ENCODE measurements around the gene CLEC2L. TPM values are rescaled to one million over a fixed set of nuclear protein-coding genes. Genes with fewer than 3 reads are reported as not detected.

Gene CLEC2L
- total RNA-seq, 1 donor from 2014 or later, result not detected

DNA sequence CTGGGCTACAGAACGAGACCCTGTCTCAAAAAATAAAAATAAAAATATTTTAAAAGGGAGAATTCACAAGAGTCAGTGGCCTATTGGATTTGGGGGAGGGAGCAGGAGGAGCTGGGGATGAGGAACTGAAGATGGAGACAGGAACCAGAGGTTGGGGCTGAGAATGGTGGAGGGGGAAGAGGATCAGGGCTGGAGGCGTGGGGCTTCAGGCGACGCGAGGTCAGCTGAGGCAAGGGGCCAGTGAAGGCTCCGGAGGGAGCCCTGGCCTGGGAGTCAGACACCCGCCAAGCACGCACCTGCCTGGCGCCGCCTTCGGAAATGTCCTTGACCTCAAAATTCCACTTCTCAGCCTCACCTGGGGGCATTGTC, 671 bp upstream of the CLEC2L start:
- H3K9me3 ChIP-seq, result no peaks in the 10 kb centered on the region
- TF ChIP-seq, protein P1, sequence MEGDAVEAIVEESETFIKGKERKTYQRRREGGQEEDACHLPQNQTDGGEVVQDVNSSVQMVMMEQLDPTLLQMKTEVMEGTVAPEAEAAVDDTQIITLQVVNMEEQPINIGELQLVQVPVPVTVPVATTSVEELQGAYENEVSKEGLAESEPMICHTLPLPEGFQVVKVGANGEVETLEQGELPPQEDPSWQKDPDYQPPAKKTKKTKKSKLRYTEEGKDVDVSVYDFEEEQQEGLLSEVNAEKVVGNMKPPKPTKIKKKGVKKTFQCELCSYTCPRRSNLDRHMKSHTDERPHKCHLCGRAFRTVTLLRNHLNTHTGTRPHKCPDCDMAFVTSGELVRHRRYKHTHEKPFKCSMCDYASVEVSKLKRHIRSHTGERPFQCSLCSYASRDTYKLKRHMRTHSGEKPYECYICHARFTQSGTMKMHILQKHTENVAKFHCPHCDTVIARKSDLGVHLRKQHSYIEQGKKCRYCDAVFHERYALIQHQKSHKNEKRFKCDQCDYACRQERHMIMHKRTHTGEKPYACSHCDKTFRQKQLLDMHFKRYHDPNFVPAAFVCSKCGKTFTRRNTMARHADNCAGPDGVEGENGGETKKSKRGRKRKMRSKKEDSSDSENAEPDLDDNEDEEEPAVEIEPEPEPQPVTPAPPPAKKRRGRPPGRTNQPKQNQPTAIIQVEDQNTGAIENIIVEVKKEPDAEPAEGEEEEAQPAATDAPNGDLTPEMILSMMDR (IDR thresholded peaks at IDR 0.05), result no peak
- no peak overlapping the region for H3K4me3 ChIP-seq
- no peak for DNase-seq (ENCODE audit: low spot score in 2 of 2)
- H3K27me3 ChIP-seq, result peaks cover 3% of the 10 kb centered on the region
- H3K4me1 ChIP-seq, result no peaks in the 10 kb centered on the region
- no peaks in the 10 kb centered on the region for H3K36me3 ChIP-seq
- intact Hi-C loops (cut with DNase I), result no loop called here
- H3K27ac ChIP-seq, result no peak overlapping the region

DNA sequence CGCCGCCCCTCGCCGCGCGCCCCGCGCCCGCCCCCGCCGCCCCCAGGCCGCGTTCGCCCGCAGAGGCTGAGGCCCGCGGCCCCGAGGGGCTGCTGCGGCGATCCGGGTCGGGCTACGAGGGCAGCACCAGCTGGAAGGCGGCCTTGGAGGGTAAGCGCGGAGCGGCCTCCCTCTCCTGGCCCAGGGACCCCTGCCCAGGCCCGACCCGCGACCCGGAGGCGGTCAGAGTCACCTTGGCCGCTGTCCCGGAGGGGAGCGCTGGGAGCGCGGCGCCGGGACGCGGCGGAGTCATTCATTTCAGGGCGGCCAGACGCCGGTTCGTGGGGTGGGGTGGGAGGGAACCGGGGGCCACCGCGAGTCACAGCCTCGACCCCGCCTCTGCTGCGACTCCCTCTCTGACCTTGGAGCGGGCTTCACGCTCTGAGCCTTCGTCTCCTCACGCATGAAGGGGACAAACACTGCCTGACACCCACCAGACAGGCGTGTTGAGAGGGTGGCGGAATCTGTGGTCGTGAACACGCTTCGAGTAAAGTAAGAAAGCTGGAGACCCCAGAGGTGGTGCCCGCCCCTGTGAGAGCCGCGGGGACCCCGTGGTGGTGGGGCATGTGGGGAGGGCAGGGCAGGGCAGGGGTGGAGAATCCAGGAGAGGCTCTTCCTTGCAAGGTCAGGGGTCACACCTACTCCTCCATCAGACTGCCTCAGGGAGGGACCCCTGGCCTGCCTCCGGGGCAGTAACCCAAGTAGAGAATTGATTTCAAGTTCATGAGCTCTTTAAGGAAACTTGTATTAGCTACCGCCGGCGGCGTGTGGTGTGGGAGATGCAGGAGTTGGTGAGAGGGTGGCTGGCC, 707 bp downstream of the CLEC2L start:
- no peak for DNase-seq (ENCODE audit: low spot score in 2 of 2)
- peaks cover 3% of the 10 kb centered on the region for H3K27me3 ChIP-seq
- no peaks in the 10 kb centered on the region for H3K4me1 ChIP-seq
- H3K9me3 ChIP-seq, result no peaks in the 10 kb centered on the region
- no peak overlapping the region for H3K27ac ChIP-seq
- H3K36me3 ChIP-seq, result no peaks in the 10 kb centered on the region
- TF ChIP-seq, protein P1 (IDR thresholded peaks at IDR 0.05), result no peak
- peak overlapping the region in 1 of 2 donors; percentile 30 for H3K4me3 ChIP-seq
- intact Hi-C loops (cut with DNase I), result no loop called here

DNA sequence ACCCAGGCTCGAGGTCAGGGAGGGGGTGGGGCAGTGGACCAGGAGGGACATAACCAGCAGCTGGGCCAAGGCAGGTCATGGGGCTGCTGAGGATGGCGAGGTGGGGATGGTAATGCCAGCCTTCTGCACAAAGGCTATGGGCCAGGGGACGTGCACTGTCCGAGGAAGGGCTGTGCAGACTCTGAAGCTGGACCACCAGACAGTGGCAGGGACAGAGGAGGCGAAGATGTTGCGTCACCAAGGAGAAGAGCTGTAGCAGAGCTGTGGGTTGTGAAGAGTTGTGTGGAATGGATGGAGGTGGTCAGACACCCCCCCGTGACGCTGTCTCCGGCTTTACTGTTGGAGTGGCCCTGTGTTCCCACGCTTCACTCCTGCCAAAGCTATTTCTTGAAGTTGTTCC, 1.8 kb downstream of the CLEC2L start:
- Histone ChIP-seq H3K27ac (no peak overlapping the region), H3K27me3 (peaks cover 3% of the 10 kb centered on the region), H3K9me3 (no peaks in the 10 kb centered on the region), H3K36me3 (no peaks in the 10 kb centered on the region), H3K4me1 (no peaks in the 10 kb centered on the region), H3K4me3 (no peak overlapping the region)
- TF ChIP-seq, protein P1 (IDR thresholded peaks at IDR 0.05), result no peak
- intact Hi-C loops (cut with DNase I), result no loop called here
- DNase-seq (ENCODE audit: low spot score in 2 of 2), result no peak

DNA sequence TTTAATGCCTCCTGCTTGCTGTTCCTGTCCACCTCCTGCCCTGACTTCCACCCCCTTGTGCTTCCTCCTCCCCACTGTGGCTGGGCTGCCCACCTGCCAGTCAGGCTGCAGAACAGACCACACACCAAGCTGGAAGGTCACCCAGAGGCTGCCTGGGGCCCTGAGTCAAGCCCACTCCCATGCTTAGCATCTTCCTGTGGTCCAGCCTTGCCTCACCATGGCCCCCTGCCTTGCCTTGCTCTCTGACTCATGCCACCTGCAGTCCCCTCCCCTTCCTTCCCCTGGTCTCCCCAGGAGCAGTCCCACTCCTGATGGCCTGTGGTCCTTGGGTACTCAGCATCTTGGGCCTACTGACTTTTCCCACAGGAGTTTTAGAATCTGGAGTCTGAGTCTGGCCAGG, 2.3 kb downstream of the CLEC2L start:
- Histone ChIP-seq H3K36me3 (no peaks in the 10 kb centered on the region), H3K27me3 (peaks cover 3% of the 10 kb centered on the region), H3K9me3 (no peaks in the 10 kb centered on the region), H3K4me3 (no peak overlapping the region), H3K27ac (no peak overlapping the region), H3K4me1 (no peaks in the 10 kb centered on the region)
- intact Hi-C loops (cut with DNase I), result no loop called here
- no peak for DNase-seq (ENCODE audit: low spot score in 2 of 2)
- TF ChIP-seq, protein P1 (IDR thresholded peaks at IDR 0.05), result no peak

DNA sequence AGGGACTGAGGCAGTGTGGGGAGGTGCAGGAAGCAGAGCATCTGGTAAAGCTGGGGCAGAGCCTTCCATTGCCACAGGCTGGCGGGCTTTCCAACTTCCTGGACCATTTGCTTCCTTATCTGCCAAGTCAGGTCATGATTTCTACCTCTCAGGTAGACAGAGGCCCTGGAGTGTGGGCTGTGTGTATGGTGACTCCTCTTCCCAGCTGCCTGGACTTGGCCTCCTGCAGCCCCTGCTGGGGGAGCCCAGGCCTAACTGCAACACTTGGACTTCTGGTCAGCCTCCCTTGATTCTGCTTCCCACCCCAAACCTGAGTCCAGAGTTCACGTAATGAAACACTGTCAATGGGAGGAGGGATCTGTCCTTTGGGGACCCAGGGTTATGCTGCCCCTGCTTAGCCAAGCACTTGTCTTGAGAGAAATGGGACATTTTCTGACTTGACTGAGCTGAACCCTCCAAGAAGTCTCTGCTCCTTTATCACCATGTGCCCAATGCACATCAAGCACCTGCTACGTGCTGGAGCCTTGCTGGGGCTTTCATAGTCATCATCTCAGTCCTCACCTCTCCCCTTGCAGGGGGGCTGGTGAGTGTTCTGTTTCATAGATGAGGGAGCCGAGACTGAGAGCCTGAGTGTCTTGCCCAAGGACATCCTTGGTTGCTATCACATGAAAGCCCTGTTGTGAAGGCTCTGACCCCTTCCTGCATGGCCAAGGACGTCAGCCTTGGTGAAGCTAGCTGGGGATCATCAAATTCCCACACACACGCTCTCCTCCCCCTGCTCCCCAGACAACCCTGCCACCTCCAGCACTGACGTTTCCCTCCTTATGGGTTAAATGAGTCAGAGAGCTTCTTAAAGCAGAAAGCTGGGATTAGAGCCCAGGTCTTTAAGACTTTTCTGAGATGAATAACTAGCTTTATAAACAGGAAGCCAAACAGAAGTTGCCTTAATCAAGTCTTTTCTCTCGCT, 3.4 kb downstream of the CLEC2L start:
- Histone ChIP-seq H3K27me3 (peaks cover 3% of the 10 kb centered on the region), H3K4me1 (no peaks in the 10 kb centered on the region), H3K27ac (no peak overlapping the region), H3K36me3 (no peaks in the 10 kb centered on the region), H3K4me3 (no peak overlapping the region), H3K9me3 (no peaks in the 10 kb centered on the region)
- TF ChIP-seq, protein P1 (IDR thresholded peaks at IDR 0.05), result no peak
- intact Hi-C loops (cut with DNase I), result no loop called here
- DNase-seq (ENCODE audit: low spot score in 2 of 2), result no peak
